NT2/D1 (cell line): ENCODE measurements around the gene PDE6B.
"Not testable (repeated sequence)": the region's sequence is repeated elsewhere in the genome, so short reads cannot be mapped to it uniquely, and the experiment has no call there.

Experiments
- DNase-seq: peaks from one replicate; pipeline ENCODE4 v3.0.0-alpha.2; 2011; ENCODE audit warnings: low read depth, low spot score
- H3K27me3 ChIP-seq: 2 replicates; pipeline ENCODE4 v1.6.0; 2011; ENCODE audit warnings: mild to moderate bottlenecking; ENCODE audit not compliant: insufficient read length, insufficient read depth
- H3K36me3 ChIP-seq: 2 replicates; pipeline ENCODE4 v1.6.1; 2011; ENCODE audit warnings: mild to moderate bottlenecking, low read length, mixed read lengths; ENCODE audit not compliant: insufficient read depth, insufficient read length
- H3K4me1 ChIP-seq: 2 replicates; pipeline ENCODE4 v1.5.1; 2011; ENCODE audit not compliant: insufficient read depth, insufficient read length
- H3K4me3 ChIP-seq: 2 replicates; pipeline ENCODE4 v1.5.1; 2011; ENCODE audit warnings: low read depth; ENCODE audit not compliant: insufficient read length
- H3K9ac ChIP-seq: 2 replicates; pipeline ENCODE4 v1.6.0; 2011; ENCODE audit warnings: low read depth; ENCODE audit not compliant: insufficient read length
- H3K9me3 ChIP-seq: 2 replicates; pipeline ENCODE4 v1.5.1; 2011; ENCODE audit warnings: mild to moderate bottlenecking, low read length; ENCODE audit not compliant: insufficient read depth
- SUZ12 ChIP-seq: IDR thresholded peaks from 2 replicates; pipeline ENCODE4 v1.6.1; 2011; ENCODE audit not compliant: insufficient read length, insufficient read depth; ENCODE audit errors: extremely low read depth
- YY1 ChIP-seq: IDR thresholded peaks from 2 replicates; pipeline ENCODE4 v1.6.1; 2011; ENCODE audit not compliant: insufficient read length, insufficient read depth
- ZNF274 ChIP-seq: IDR thresholded peaks from 2 replicates; pipeline ENCODE4 v1.6.1; 2011; ENCODE audit warnings: mild to moderate bottlenecking, low read depth, low read length

Gene PDE6B

DNA sequence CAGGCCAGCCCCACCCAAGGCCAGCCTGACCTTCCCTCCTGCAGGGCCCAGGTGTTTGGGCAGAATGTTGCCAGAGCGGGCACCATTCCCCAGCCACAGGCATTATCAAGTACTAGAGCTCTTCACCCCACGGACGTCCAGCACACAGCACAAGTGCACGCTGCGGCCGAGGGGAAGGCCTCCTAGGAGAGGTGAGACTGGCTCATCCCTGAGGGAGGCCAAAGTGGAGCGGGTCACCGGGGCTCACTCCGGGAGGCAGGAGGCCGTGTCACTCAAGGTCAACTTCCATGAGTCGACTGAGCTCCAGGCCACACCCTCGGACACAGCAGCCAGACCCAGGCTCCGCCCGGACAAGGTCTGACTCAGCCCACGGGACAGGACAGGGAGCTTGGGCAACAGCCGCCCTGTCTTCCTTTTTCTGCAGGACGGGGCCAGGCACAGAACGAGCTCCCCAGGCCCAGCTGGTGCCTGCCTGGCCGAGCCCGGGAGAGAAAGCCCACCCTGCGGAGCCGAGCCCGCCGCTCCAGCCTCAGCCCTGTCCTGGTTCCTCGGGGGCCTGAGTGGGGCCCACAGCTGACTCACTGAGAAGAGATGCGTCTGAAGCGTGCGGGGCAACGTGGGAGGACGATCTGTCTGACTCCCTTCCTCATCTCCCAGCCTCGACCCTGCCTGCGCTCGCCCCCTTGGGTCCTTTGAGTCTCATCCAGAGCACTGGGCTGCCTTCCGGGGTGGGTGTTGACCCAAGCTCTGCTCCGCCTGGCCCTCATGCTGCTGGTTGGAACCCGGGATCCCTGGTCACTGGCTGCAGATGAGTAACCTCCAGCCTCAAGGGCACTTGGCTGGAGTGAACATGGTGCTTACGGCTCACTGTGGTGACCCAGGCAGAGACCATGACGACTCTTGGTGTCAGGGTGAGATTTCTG, 61.9 kb downstream of the PDE6B start:
- H3K4me1 ChIP-seq, result peaks cover 49% of the 10 kb centered on the region
- no peaks in the 10 kb centered on the region for H3K36me3 ChIP-seq
- DNase-seq, result no peak
- no peaks in the 10 kb centered on the region for H3K27me3 ChIP-seq
- no peak overlapping the region for H3K4me3 ChIP-seq
- H3K9ac ChIP-seq, result peak overlapping the region; percentile 36
- TF ChIP-seq ZNF274 (no peak), YY1 (no peak), SUZ12 (no peak)
- H3K9me3 ChIP-seq, result no peaks in the 10 kb centered on the region

DNA sequence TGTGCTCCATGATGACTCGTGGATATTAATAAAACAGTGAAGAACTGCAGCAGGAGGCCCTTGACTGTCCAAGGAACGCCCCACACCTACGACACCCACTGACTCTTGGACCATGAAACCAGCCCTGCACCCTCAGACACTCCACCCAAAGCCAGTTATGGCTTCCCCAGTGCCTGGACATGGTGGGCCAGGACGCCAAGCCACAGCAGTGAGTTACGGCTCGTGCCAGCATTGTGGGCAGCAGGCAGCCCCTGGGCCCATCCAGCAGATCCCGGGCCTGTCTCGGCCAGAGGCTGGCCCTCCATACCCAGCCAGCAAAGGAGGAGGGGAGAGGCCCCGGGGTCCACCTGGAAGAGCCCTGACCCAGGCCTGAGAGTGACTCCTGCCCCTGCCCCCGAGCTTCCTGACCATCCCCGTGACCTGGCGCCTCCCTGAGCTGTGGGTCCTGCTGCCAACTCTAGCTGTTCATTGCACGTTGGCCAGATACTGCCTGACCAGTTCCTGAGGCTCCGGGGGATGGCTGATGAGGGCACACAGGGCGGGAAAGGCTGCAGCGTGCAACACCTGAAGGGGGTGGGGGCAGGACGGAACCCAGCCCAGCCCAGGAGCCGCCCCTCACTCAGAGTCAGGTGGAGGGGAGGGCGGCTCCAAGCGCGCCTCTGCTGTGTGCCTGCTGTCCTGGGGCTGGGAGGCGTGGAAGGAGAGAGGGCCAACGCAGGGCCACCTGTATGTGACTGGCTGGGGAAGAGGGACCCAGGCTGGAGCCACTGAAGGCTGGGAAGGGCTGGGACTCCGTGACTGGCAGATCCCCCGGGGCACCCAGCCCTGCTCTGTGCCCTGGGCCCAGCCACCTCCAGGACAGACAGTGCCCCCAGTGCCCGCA, 62.8 kb downstream of the PDE6B start:
- DNase-seq, result no peak
- Histone ChIP-seq H3K4me1 (peaks cover 55% of the 10 kb centered on the region), H3K9me3 (no peaks in the 10 kb centered on the region), H3K27me3 (no peaks in the 10 kb centered on the region), H3K9ac (peak overlapping the region; percentile 44), H3K36me3 (no peaks in the 10 kb centered on the region), H3K4me3 (peak overlapping the region; percentile 25)
- TF ChIP-seq ZNF274 (no peak), YY1 (no peak), SUZ12 (no peak)

DNA sequence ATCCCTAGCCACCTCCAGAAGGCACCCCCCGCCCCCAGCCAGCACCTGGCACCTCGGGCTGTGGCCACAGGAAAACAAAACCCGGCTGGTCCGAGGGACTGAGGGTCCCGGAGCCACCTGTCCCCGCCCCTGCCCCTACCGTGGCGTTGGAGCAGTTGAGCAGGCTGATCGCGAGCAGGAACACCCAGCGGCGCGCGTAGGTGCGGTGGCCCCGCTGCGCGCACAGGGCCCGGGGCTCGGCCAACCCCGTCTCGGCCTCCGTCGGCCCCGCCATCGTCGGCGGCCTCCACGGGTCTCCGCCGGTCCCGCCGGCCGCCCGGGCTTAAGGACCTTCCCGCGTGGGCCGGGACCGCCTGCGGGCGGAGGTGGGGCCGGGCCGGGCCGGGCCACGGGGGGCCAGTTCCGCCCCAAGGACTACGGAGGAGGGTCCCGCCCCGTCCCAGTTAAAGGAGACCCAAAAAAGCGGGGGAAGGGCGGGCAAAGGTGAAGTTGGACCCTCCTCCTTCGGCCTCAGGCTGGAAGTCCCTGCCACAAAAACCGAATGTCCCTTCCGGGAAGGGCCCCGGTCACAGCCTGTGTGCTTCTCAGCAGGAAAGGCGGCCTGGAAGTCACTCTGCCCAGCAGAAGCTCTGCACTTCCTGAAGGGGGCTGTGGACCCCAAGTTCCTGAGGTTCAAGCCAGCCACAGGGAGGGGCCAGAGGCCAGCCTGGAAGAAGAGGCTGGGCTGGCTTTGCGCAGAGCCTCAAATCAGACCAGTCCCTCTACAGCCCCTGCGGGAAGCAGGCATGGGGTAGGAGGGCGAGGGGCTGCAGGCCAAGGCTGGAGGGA, 63.7 kb downstream of the PDE6B start, which contains the start of gene SLC49A3:
Gene SLC49A3 (minus strand): TSS at position 298 of the 828 bp plus-strand sequence. CDS start 24 bp downstream, at position 274.
- Histone ChIP-seq H3K4me1 (peaks cover 50% of the 10 kb centered on the region), H3K4me3 (peak within 1 kb of the TSS; percentile 25)

DNA sequence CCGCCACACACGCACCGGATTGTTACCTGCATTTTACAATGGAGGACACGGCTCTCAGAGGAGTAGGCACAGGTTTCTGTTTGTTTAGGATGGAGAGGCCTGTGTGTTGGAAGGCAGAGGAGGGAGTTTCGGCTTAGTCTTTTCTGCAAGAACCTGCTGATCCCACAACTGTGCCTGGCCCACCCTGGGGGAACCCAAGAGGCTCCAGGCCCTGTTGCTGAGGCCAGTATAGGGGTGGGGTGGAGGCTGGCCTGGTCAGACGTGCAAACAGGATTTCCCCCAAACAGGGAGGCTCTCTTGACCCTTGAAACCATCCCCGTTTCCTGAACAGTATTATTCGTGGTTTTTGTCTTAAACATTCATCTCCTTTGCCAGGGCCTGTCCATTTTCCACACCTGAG, 64.3 kb downstream of the PDE6B start:
- no peak for TF ChIP-seq SUZ12
- TF ChIP-seq YY1, result no peak
- no peak for TF ChIP-seq ZNF274
- DNase-seq, result no peak
- Histone ChIP-seq H3K9me3 (peaks cover 5% of the 10 kb centered on the region; the same call in 1 of the 2 replicates), H3K4me1 (peaks cover 44% of the 10 kb centered on the region), H3K4me3 (peak overlapping the region; percentile 22), H3K9ac (peak overlapping the region; percentile 74), H3K36me3 (no peaks in the 10 kb centered on the region), H3K27me3 (no peaks in the 10 kb centered on the region)

More for the DNA sequence above, 63.7 kb downstream of the PDE6B start, which contains the start of gene SLC49A3:
- DNase-seq, result no peak
- H3K9ac ChIP-seq, result peak within 1 kb of the TSS; percentile 74
- TF ChIP-seq YY1 (no peak), SUZ12 (no peak), ZNF274 (no peak)
- H3K36me3 ChIP-seq, result no peaks in the 10 kb centered on the region
- no peaks in the 10 kb centered on the region for H3K27me3 ChIP-seq
- H3K9me3 ChIP-seq, result no peaks in the 10 kb centered on the region

DNA sequence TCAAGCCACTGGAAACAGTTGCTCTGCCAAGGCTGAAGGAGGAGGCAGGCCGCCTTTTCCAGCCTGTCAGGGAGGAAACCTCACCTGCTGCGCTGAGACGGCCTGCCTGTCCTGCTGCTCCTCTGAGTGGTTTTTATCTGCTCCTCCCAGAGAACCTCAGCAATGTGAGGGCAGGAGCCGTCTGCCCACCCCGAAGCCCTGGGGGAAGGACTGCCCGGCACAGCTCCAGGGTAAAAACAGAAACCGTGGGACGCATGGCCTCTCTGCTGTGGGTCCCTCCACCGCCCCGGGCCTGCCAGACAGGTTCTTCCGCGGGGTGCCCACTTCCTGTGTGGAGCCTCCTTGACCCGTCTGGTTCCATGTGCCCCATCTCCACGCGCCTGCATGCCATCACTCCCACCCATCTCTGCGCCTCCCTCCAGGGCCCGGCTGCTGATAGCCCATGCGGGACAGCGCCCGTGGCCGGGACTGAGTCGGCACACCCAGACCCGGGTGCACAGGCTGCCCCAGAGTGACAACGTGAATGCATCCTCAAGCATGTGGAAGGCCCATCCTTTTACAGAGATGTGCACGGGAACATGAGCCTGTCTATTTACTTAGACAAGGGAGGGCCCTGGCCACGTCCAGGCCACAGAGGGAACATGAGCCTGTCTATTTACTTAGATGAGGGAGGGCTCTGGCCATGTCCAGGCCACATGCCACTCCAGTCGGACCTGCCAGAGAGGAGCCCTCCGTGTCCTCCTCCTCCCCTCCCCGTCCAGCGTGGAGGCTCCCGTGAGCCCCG, 67.6 kb downstream of the PDE6B start:
- peaks cover 28% of the 10 kb centered on the region for H3K4me1 ChIP-seq
- H3K36me3 ChIP-seq, result no peaks in the 10 kb centered on the region
- peaks cover 11% of the 10 kb centered on the region; the same call in 1 of the 2 replicates for H3K9me3 ChIP-seq
- H3K27me3 ChIP-seq, result no peaks in the 10 kb centered on the region
- TF ChIP-seq YY1 (no peak), SUZ12 (no peak), ZNF274 (no peak)
- no peak overlapping the region for H3K4me3 ChIP-seq
- peak overlapping the region; percentile 68 for H3K9ac ChIP-seq
- DNase-seq, result no peak

DNA sequence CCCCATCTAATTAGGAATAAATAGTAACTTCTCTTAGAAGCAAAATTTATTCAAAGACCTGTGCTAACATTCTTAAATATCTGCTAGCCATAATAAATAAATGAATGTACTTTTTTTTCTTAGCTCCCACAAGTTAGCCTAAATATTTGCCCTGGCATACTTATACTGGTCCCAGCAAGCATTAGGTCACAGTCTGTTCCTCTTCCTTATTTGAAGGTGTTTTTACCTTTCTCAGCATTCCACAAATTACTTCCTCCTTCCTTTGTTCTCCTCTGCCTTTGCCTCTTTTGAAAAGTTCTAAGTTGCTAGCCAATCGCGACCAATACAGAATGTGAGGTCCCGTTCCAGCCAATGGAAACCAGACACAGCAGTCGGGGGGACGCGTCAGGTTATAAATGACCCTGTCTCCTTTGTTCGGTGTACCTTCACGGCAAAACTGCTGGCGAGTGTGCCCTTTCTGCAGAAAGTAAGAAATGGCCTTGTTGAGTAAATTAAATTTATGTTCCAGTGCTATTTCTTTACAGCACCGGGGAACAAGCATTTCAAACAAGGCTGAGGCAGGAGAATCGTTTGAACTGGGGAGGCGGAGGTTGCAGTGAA, 69.1 kb downstream of the PDE6B start:
- H3K36me3 ChIP-seq, H3K27me3 ChIP-seq, DNase-seq, H3K4me3 ChIP-seq, H3K9ac ChIP-seq: not testable (repeated sequence)
- Histone ChIP-seq H3K9me3 (peaks cover 11% of the 10 kb centered on the region; the same call in 1 of the 2 replicates), H3K4me1 (peaks cover 15% of the 10 kb centered on the region)
